DMS114 treated with DMSO at 0.1 percent for 48 hours (cell line): Measurements from ENCODE around the gene WT1.
A peak's percentile ranks its signal among the peaks of the same experiment; 100 is the strongest.
"Not testable (repeated sequence)": the region's sequence is repeated elsewhere in the genome, so short reads cannot be mapped to it uniquely, and the experiment has no call there.

Source experiments
- DNase-seq: peaks from one replicate; lab custom pipeline; 2025; ENCODE audit not compliant: unreplicated experiment; lab: John Stamatoyannopoulos, UW

Gene WT1

DNA sequence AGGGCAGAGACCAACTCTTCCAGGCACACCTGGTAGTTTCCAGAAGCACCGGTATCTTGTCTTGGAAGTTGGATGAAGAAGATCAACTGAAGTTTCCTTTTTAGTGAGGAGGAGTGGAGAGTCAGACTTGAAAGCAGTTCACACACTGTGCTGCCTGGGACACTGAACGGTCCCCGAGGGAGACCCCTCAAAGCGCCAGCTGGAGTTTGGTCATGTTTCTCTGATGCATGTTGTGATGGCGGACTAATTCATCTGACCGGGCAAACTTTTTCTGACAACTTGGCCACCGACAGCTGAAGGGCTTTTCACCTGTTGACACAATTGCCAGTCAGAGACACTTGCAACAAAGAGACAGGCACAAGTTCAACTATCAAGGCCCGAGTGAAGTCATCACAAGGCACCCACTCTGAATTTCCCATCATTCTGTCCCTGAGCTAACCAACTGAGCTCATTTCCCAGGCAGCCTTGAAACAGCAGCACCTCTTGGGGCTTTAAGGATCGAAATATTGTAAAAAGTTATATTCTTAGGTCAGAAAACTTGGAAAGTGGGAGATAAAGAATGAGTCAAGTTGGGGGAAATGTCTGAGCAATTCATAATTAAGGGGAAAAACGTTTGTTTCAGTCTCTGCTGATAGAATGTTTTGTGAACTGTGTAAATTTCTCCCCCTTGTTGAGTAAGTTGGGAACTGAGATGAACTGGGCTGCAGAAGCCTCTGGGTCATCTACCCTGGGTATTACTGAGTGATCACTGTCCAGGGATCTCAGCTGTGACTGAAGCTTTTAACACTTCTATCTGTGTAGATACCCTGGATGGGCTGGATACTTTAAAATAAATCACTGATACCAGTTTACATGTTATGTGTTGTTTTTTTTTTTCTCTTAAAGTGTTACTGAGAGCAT lies 46.2 kb downstream of the WT1 start:
- no peak for DNase-seq

DNA sequence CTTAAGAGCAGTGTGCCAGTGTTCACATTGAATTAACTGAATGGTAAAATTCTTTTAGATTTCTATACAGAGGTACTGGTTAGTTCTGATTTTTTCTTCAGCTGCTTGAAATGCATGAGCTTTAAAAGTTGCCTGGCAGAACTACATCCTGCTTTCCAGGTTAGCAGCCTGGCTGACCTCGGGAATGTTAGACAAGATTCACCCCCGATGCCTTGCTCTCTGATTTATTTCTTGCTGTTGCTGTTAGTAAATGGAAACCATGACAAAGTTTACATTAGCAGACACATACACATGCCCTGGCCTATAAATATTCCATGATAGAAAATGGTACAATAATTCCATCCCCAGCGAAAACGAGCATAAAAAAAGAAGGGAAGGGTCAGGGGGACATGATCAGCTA lies 47.0 kb downstream of the WT1 start:
- no peak for DNase-seq

DNA sequence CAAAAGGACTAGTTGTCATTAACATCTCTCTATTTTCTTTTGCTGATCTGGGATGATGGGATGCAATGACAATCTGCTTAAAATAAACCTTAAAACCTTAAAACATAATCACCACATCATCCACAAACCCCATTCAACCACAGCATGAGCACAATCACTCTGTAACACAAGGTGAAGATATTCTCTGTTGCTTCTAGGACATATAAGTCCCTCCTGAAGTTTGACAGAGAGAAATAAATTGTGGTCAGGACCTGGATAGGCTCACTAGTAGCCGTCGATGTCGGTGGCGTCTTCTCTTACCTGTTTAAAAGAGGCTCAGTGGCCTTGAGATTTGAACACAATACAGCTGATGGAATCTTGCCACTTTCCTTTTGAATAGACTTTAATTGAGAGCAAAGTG lies 47.9 kb downstream of the WT1 start:
- no peak for DNase-seq

DNA sequence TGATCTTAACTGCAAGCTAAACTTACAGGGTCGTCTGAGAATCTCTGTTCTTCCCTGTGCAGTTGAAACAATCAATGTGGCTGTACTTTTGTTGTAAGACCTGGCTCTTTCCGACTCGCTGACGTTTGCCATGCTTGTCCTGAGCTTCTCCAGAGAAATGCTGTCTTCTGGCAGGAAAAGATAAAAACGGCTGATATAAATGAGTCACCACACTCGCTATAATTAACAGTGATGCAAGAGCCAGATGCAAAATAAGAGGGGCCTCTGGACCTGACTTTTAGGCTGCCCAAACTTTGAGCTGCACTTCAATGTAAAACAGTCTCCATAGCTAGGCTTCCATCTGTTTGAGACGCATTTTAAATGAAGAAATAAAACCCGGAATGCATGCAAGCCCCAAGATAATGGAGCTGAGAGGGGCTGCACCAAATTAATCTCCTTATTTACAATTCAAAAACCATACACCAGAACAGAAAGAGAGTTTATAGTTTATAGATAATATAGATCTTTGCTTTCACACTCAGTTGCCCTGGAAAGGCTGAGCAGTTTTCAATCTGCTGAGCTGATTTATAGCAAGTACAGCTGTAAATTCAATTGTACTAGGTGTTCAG lies 48.5 kb downstream of the WT1 start:
- DNase-seq, result no peak

DNA sequence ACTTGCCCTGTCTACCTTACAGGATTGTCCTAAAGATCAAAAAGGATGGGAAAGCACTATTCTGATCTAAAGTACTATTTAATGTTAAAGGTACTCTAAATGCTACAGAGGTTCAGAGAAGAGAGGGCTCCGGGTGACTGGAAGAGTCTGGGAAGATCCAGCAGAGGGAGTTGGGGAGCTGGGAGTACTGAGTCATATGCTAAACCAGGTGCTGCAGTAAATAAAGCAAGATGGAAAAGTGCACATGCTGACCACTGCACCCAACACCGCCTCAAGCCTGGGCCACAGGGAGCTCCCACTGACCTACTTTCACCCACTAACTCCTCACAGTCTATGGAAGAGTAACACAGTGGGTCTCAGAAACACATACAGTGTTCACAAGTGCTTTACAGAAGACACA lies 49.3 kb downstream of the WT1 start:
- peak; percentile 2 for DNase-seq

DNA sequence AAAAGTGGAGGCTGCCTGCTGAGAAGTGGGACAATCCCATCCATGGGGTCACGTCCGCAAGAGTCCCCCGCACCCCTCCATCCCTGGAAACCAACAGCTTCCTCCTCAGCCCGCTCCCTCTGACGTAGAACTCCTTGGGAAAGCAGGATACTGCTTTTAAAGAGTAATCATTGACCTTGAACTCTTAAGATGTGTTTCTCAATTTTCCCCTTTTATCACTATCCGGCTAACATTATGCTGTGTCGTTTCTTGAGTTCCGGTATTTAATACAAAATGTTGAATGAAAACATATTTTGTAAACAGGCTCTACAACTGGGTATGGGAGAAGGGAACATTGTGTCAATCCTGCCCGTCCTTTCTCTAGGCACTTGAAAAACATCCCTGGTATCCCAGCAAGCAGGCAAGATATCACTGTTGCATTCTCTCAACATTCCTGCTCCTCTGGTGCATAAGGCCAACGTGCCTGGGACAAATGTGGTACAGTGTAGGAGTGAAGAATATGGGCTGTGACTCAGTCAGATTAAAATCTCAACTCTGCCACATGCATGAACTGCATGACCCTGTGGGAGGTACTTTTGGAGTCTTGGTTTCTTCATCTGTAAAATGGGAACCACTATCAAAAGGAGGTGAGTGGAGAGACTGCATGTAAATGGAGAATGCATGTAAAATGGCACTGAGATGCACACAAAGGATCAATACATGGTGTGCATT lies 52.8 kb downstream of the WT1 start:
- DNase-seq, result no peak

DNA sequence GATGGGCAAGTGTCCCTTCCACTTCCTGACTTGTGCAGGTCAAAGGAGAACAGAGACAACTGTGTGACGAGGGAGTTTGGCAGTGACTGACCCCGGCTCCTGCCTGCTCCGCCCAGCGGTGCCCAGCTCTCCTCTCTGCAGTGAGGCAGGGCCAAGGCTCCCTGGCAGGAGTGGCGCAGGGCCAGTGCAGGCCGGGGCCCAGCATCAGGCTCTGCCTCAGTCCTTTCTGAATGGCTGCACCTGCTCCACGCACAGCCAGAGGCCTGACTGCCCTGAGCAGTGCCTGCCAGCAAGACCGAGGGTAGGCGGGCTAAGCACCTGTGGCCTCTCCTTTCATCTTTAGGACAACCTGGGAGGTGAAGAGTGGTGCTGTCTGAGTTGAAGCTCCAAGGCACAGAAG lies 54.2 kb downstream of the WT1 start:
- no peak for DNase-seq

DNA sequence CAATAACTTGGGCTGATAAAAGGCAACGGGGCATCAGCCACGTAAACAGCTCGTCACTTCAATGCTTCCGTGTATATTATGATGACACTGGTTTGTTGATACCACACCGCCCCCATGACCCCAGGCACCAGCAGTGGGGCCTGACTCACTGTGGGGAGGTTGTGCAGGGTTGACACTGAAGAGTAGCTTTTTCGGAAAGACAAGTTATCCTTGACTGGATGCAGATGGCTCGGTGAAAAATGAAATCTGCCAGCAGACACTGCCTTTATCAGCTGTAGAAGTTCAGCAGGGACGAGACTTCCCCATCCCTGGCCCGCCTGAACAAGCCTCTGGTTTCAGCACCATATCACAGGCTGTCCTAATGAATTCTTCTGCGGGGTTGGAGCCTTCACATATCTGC lies 55.6 kb downstream of the WT1 start:
- no peak for DNase-seq

DNA sequence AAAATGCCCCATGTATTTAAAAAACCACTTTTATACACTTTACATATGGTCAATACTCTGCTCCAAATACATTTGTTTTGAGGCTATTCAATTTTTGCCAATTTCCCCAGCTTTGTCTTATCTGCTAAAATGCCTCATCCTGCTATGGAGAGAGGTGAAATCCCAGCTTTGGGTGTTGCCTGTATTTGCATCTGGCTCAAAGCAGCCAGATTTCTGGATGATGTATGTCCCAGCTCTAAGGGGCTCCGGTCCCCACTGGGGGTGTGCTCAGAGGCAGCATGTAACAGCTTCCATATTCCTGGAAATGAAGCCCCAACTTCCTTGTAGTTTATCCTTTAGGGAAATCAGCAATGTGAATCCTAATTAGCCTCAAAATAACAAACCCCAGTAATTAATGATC lies 59.5 kb downstream of the WT1 start:
- DNase-seq, result no peak

DNA sequence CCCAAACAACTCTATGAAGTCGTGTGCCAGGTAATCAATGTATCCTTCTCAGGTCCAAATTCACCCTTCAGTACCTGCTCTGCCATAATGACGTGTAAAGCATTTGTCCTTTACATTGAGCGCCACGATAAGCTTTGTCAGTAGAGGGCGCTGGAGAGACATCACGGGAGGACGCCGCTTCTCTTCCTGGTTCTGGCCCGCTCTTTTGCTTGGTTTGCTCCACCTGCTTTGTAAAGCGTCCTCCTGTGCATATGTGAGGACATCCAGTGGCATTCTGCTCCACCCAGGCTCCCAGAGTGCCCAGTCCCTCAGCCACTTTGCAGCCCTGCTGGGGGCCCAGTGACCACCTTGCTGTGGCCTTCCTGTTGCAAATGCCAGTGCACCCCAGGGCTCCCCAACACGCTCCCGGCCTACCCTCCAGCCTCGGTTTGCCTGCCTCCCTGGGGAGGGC lies 61.1 kb downstream of the WT1 start:
- no peak for DNase-seq

DNA sequence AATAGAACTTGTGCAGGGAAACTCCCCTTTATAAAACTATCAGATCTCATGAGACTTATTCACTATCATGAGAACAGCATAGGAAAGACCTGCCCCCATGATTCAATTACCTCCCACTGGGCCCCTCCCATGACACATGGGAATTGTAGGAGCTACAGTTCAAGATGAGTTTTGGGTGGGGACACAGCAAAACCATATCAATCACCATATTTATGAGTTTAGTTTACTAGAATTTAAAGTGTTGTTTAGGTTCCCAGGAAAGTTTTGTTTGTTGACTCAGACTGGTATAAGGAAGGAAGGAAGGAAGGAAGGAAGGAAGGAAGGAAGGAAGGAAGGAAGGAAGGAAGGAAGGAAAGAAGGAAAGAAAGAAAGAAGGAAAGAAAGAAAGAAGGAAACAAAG lies 65.4 kb downstream of the WT1 start:
- not testable (repeated sequence) for DNase-seq

DNA sequence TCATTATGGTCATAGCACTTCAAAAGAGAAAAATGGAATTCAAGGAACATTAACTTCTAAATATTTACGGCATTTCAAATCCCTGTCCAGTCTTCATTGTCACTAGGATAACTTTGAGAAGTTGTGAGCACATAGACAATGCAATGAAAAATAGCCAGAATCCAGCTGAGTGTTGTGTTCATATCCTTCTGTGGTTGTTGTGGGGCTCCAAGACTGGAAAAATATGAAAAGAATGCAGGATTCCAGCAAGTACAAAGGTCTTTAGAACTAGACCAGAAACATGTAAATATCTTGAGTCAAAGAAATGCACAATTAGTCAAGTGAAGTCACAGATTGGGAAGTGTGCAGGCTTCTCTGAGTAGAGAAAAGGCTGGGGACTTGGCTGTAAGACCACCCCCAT lies 68.7 kb downstream of the WT1 start:
- no peak for DNase-seq

DNA sequence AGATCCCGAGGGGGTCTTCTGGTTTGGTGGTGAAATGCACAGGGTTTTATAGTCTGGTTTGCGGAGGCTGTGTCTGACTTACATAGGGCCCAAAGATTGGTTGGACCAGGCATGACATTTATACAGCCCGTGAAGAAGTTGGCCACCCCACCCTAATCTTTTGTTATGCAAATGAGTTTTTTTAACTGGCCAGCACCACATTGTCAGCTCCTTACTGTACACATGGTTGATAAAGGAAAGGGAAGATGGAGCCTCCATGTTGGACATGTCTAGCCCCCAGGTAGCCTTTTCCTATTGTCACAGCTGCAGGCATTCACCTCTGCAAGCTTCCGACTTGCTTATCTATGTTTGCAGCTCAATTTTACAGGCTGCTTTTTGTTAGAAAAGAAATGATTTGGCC lies 70.1 kb downstream of the WT1 start:
- DNase-seq, result no peak

DNA sequence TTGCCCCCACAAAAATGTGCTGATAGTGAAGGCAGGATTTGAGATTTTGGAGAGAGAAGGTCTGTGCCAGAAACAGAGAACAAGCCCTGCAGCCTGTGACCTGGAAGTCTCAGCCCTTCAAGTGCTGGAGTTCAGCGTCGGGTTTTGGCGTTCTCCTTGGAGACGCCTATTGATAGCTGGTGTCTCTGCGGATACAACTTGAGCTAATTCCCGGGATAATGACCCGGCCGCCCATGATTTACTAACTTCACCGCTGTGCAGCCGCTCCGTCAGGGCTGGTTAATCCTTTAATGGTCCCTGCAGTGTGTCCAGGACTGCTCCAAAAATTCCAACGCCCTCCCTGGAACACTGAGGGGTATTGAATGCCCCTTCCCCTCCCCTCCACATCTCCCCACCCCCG lies 76.6 kb downstream of the WT1 start:
- no peak for DNase-seq

DNA sequence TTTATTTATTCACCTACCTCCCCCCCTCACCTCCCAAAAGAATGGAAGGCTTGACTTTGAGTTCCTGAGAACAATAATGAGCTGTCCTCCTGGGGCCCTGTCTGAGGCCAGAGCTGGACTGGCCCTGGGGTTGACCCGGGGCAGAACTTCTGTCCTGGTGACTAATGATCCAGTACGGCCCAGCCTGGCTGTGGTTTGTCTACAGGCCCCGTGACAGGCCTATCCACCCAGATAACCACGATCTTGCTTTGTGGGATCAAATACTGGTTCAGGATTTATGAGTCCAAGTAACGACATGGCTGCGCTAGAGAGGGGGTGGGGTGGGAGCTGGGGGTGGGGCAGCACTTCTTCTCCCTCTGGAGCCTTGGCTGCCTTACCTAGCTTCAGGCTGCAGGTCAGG lies 81.5 kb downstream of the WT1 start:
- DNase-seq, result no peak

DNA sequence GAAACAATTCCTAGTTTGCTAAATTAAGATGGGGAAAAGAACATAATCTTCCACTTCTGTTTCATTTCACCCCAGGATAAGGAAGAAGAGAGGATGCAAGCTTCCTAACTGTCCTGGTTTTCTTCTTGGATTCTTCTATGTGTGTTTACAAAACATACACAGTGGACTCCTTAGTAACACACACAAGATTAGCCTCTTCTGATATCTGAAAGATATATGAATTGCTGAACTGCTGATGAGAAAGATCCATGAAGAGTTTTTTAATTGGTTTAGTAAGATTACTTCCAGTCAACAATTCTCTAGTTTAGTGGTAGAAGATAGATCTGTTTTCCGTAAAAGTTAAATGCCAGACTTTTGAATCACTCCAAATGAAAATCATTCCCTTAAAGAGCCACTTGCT lies 86.8 kb downstream of the WT1 start:
- DNase-seq, result no peak

DNA sequence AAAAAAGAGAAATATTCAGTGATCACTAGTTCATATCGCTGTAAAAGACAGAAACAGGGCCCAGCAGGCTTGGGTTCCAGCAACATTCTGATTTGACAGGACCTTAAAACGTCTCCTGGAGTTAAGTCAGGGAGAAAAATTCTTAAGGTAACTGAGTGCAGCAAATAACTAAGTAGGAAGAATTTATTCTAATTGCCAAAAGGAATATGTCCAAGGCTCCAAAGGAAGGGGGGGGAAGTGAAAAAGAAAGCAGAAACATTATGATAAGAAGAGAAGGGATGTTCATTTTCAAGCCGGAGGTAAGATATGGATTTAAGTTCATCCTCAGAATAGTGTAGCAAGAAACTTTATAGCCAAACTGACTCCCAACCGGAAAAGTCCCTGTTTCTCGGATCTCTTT lies 90.4 kb downstream of the WT1 start:
- DNase-seq, result no peak

DNA sequence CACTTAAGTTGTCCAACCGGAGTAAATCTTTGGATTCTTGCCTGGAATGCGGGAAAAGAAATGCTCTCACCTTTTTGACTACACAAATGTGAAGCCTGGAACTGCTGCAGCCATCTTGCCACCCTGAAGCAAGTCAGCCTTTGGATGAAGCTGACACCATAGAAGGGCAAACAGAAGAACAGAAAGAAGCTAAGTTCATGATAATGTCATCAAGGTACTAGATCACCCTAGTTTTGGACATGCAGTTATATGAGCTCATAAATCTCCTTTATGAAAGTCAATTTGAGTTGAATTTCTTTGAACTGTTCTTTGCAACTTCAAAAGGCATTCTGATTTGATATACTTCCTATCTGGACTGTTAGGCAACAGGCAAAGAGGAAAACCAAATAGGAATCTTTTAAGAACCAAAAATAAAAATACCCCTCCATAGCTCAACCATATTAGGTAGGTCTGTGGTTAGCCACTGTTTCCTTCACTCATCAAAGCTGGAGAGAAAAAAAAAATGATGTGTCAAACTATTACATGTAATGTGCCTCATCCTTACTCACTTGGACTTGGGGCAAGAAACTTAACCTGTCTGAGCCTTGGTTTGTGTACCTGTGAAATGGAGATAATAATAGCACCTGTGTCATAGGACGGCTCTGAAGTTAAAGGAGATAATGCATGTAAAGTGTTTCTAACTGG lies 91.9 kb downstream of the WT1 start:
- no peak for DNase-seq

DNA sequence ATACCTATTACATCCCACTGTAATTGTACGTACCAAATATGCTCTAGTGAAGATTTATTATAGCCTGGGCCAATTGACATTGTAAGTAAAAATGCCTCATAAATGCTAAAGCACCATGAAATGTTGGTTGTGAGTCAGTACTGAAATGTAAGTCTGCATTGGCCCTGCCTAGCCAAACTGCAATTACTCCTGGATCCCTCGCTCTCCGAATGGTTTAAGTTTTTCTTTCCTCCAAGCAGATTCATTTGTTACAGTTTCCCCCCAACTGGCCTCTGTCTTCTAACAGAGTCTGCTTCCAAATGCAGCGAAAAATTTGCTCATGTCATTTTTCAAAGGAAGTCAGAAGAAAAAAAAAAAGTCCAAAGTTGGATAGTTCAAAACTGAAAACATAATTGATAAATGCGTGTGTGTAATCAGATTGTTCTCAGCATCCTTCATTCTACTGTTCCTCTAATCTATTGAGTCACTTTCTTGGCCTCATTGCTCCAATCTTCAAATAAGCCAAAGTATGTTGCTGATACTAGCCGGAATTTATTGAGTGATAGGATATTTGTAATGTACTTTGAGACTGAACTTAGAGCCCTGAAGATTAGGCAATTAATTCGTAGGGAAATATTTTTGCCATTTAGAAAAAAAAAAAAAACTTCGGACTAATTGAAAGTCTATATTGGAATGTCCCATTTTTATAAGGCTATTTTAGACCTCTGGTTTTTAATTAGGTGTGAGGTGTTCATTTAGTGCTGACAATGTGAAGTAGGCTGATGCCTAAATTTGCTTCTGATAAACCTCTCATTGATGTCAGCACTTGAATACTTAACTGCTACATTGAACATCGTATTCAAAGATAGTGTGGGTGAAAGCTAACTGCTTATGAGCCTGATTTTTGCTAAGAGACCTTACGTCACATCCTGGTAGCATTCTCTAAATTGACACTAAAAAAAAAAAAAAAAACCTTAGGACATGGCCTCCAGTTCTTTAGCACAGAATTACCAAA lies 93.4 kb downstream of the WT1 start:
- no peak for DNase-seq

DNA sequence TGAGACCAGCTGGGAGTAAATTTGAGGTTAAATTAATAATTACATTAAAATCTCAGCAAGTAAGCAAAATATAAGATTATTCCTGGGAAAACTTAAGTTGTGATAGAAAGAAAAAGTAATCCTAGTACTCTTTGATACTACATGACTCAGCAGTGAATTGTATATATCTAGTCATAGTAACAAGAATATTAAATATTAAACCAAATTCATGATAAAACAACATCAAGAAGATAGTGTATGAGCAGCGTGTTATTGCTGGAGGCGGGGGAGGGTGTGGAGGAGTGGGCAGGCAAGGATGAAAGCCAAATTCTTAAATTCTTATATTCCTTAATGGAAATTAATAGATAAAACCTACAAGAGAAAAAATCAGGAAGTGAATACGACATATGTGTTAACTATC lies 95.2 kb downstream of the WT1 start:
- no peak for DNase-seq
